Heart right ventricle (tissue), 16 donors: ENCODE results near the gene OR6V1. TPM values are rescaled to one million over a fixed set of nuclear protein-coding genes. Genes with fewer than 3 reads are reported as not detected.

Source experiments
- ATAC-seq, 8 donors: fragments of 200-7000 bp; cut with Tn5 transposase; one replicate each; pipeline ENCODE4 v1.9.1; 2020; ENCODE audit warnings: mild to moderate bottlenecking in 8 of 8, moderate library complexity in 8 of 8, moderate number of reproducible peaks in 1 of 8
- DNase-seq, 2 donors: peaks; one replicate each; pipeline ENCODE4 v3.0.0-alpha.2; 2020
- H3K27ac ChIP-seq, 10 donors: fragments of 200-600 bp; sonication (generic) in 2 of 10; one replicate each; pipeline versions ENCODE4 v1.5.0 to v1.8.0; 2020 to 2022; ENCODE audit warnings: mild to moderate bottlenecking in 3 of 10
- H3K27me3 ChIP-seq, 7 donors: fragments of 200-600 bp; one replicate each; pipeline ENCODE4 v1.8.0; 2021 to 2022; ENCODE audit warnings: mild to moderate bottlenecking in 2 of 7
- H3K36me3 ChIP-seq, 9 donors: fragments of 200-600 bp; sonication (generic) in 1 of 9; one replicate each; pipeline versions ENCODE4 v1.5.0 to v1.8.0; 2020 to 2022; ENCODE audit warnings: mild to moderate bottlenecking in 2 of 9
- H3K4me1 ChIP-seq, 9 donors: fragments of 200-600 bp; sonication (generic) in 1 of 9; one replicate each; pipeline versions ENCODE4 v1.5.0 to v1.8.0; 2020 to 2022; ENCODE audit warnings: mild to moderate bottlenecking in 4 of 9
- H3K4me3 ChIP-seq, 10 donors: fragments of 200-600 bp; sonication (generic) in 2 of 10; one replicate each; pipeline versions ENCODE4 v1.5.0 to v1.8.0; 2020 to 2022; ENCODE audit warnings: mild to moderate bottlenecking in 7 of 10, moderate library complexity in 2 of 10
- H3K9me3 ChIP-seq, 11 donors: fragments of 200-600 bp in 10 of 11; sonication (generic) in 2 of 11; one replicate each; pipeline versions ENCODE4 v1.5.0 to v1.8.0; 2013 to 2022; ENCODE audit warnings: mild to moderate bottlenecking in 2 of 11, control low read depth in 1 of 11, moderate library complexity in 1 of 11
- CTCF ChIP-seq, 9 donors: fragments of 200-600 bp; sonication (generic) in 2 of 9; IDR thresholded peaks; one replicate each; pipeline versions ENCODE4 v1.5.0 to v1.8.0; 2021 to 2022; ENCODE audit warnings: antibody characterized with exemption in 9 of 9, mild to moderate bottlenecking in 5 of 9, moderate library complexity in 1 of 9
- WGBS, 2 donors: extraction: QIAGEN DNeasy Blood & Tissue Kit; methylation state at CpG; one replicate each; pipeline ENCODE4 v1.1.7; 2013; ENCODE audit warnings: inconsistent platforms in 1 of 2; 5-methylcytosine and 5-hydroxymethylcytosine counted together
- intact Hi-C, 10 donors: fragments of 100-400 bp; cut with DNase I; formaldehyde crosslinking; loops; one replicate each; pipeline versions ENCODE4 v1.11.1 to v1.14.2; 2022
- long read RNA-seq, 3 donors: library from polyadenylated mRNA; unstranded; transcript quantifications; one replicate each; pipeline ENCODE4 v2.0.0, GENCODE V29; 2020 to 2021
- polyA plus RNA-seq, 2 donors: library from polyadenylated mRNA; stranded (reverse); fragments of 200-250 nt; gene quantifications; one replicate each; pipeline ENCODE4 v1.2.3, GENCODE V29; 2013
- total RNA-seq, 10 donors: library from RNA; stranded (reverse); fragmentation: NEBNext Ultra II Directional in 3 of 10; extraction: Animal tissue kit (Norgen Biotek cat#: 25700) in 3 of 10; gene quantifications; one replicate each; pipeline versions ENCODE4 v1.2.1 to v1.2.4, GENCODE V29; 2021 to 2023
- donor health status: Arrhythmogenic right ventricular cardiomyopathy.
- donor health status: ischemic (EF 13 %, LVEDD 7.1; RV severe dilation, severe dysfunction).
- donor health status: healthy with polysubstance abuse.
- donor health status: DM: no; HTN: yes; CAD: no.
- donor health status: DM: no; HTN: no; CAD: no.
- donor health status: ischemic (EF 25% LVEDD 6.9; RV normal size, moderate dysfunction).
- donor health status: ischemic (EF 25% LVEDD 5.7; RV mildly dilated, moderate dysfunction).
- donor health status: healthy.
- donor health status: DM: yes; HTN: yes; CAD: no.
- donor health status: Ischemic cardiomyopathy.
- donor health status: ischemic (EF 35%, LVEDD 5.7; RV mildly dilated, moderate dysfunction).
- donor health status: nonischemic (EF 11% LVEDD 7.7; RV severe dilation, severe dysfunction).
- donor health status: DM: yes; HTN: yes; CAD: no.
- donor health status: PGD.
- donor health status: ischemic (EF 29% LVEDD 5.4; RV normal size, mild dysfunction).
- donor health status: nonischemic (EF 23%, LVEDD 6.1; RV moderate dilation, normal function).

The OR6V1 gene
- total RNA-seq (not detected), polyA plus RNA-seq (not detected)
- long read RNA-seq, donor 1, result 0 reads
- long read RNA-seq, donor 2, result 0 reads
- long read RNA-seq, donor 3, result 0 reads

- H3K9me3 ChIP-seq, result peaks cover 0 to 4% (median 0%) of the 10 kb centered on the region in 11 donors
- H3K4me3 ChIP-seq, result no peak within 1 kb of the TSS
- no peak for TF ChIP-seq CTCF (IDR thresholded peaks at IDR 0.05)
- peaks cover 0 to 35% (median 12%) of the 10 kb centered on the region in 9 donors for H3K4me1 ChIP-seq
- WGBS, 2 donors, result 90 to 92% methylated on average over 4 of the region's 4 CpGs
- H3K27me3 ChIP-seq, result no peaks in the 10 kb centered on the region
- intact Hi-C loops, result no loop called here
- ATAC-seq (no peak), DNase-seq (no peak)
- H3K27ac ChIP-seq, result peak within 1 kb of the TSS in 7 of 10 donors; percentile 10 to 83 (median 72)
- H3K36me3 ChIP-seq, result no peaks in the 10 kb centered on the region
Observed at GRCh38 chr7:143052041-143052440, at the start of gene OR6V1. OR6V1 (plus strand) TSS chr7:143052341; CDS start chr7:143052341, 0 bp downstream.

GRCh38 chr7:143002898-143003297 is 49.2 kb upstream of the OR6V1 start:
- H3K4me3 ChIP-seq, result peak overlapping the region in 2 of 10 donors; percentile 25 to 31

GRCh38 chr7:143003393-143004051 is 48.6 kb upstream of the OR6V1 start:
- Histone ChIP-seq H3K4me3 (peak overlapping the region in 6 of 10 donors; percentile 14 to 31 (median 19)), H3K4me1 (peaks cover 0 to 9% (median 0%) of the 10 kb centered on the region in 9 donors), H3K27ac (no peak overlapping the region), H3K27me3 (peaks cover 0 to 16% (median 0%) of the 10 kb centered on the region in 7 donors), H3K9me3 (peaks cover 0 to 15% (median 0%) of the 10 kb centered on the region in 11 donors), H3K36me3 (no peaks in the 10 kb centered on the region)
- intact Hi-C loops, result loop anchor here in 8 of 10 donors (1.0 to 10.0 kb wide), 7 partner anchors 121 to 379 kb away; partner anchors contain the start of gene EPHB6 (in 3 of the 8)
- ATAC-seq (peak in 4 of 8 donors; percentile 35 to 65 (median 50)), DNase-seq (peak in 1 of 2 donors; percentile 9)
- peak; percentile 69 to 80 (median 73) for TF ChIP-seq CTCF (IDR thresholded peaks at IDR 0.05)
- 31 to 34% methylated on average over 6 of the region's 6 CpGs for WGBS, 2 donors

More at GRCh38 chr7:143002898-143003297, 49.2 kb upstream of the OR6V1 start:
- Histone ChIP-seq H3K36me3 (no peaks in the 10 kb centered on the region), H3K27ac (no peak overlapping the region), H3K9me3 (peaks cover 0 to 15% (median 0%) of the 10 kb centered on the region in 11 donors), H3K4me1 (peaks cover 0 to 6% (median 0%) of the 10 kb centered on the region in 9 donors), H3K27me3 (peaks cover 0 to 12% (median 0%) of the 10 kb centered on the region in 7 donors)
- no peak for ATAC-seq
- 83% methylated on average over 5 of the region's 5 CpGs for WGBS, 2 donors
- DNase-seq, result no peak
- intact Hi-C loops, result loop anchor here in 8 of 10 donors (1.0 to 10.0 kb wide), 8 partner anchors 121 to 378 kb away; partner anchors contain the start of gene EPHB6 (in 3 of the 8)
- TF ChIP-seq CTCF (IDR thresholded peaks at IDR 0.05), result no peak

GRCh38 chr7:143005632-143006260 is 46.4 kb upstream of the OR6V1 start:
- DNase-seq (no peak), ATAC-seq (no peak)
- Histone ChIP-seq H3K4me1 (peaks cover 0 to 9% (median 0%) of the 10 kb centered on the region in 9 donors), H3K27me3 (peaks cover 0 to 23% (median 0%) of the 10 kb centered on the region in 7 donors), H3K27ac (no peak overlapping the region), H3K4me3 (no peak overlapping the region), H3K9me3 (peaks cover 0 to 15% (median 0%) of the 10 kb centered on the region in 11 donors), H3K36me3 (no peaks in the 10 kb centered on the region)
- intact Hi-C loops, result loop anchor here in 7 of 10 donors (2.0 to 10.0 kb wide), 6 partner anchors 148 to 381 kb away; partner anchors contain the start of gene EPHB6 (in 3 of the 7)
- no peak for TF ChIP-seq CTCF (IDR thresholded peaks at IDR 0.05)
- WGBS, 2 donors, result 63 to 71% methylated on average over 6 of the region's 6 CpGs
